GM21786 (cell line): ENCODE data around the gene DVL3.
"Not testable (repeated sequence)": the region's sequence is repeated elsewhere in the genome, so short reads cannot be mapped to it uniquely, and the experiment has no call there.

Source experiments
- ATAC-seq: cut with Tn5 transposase; IDR thresholded peaks from one replicate; pipeline ENCODE4 v1.9.1; 2021; ENCODE audit not compliant: unreplicated experiment

DVL3 gene

DNA sequence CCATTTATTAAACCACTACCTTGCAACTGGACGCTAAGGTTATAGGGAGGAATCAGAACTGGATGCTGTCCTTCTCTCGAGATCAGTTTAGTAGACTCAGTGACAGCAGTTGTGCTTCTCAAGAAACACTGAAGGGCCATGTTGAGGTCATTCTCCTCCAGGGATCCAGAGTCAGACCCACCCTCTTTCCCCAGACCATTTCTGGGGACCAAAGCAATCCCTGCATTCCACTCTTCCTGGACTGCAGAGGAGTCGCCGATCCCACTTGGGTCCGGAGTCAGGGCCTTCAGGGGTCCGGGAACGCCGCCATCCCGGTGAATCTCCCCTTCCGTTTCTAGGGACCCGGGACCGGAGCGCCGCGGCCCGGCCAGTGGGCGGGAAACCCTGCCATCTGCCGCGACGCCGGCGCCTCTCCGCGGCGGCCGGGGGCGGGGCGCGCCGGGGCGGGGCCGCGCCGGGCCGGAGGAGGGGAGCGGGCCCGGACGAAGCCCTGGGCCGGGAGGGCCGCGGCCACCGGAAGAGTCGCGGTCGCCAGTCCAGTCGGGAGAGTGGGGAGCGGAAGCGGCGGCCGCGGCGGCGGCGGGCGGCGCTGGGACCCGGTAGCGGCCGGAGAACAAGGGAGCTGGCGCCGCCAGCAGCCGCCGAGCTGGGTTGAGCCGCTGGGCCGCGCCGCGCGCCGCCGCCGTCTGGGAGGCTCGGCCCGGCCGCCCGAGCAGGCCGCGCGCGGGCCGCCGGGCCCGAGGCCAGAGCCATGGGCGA, at the start of gene DVL3:
Gene DVL3 (plus strand): TSS at position 493 of the 759 bp plus-strand sequence. CDS start 259 bp downstream, at position 752.
- ATAC-seq = peak; percentile 80

DNA sequence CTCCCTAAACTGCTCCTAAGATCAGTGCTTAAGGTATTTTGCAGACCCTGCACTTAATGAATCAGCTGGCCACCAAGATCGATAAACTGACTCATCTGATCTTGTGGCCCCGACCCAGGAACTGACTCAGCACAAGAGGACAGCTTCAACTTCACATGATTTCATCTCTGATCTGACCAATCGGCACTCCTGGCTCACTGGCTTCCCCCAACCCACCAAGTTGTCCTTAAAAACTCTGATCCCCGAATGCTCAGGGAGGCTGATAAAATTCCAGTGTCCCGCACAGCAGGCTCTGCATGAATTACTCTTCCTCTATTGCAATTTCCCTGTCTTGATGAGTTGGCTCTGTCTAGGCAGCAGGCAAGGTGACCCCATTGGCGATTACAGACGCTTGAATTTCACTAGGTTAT, 44.9 kb upstream of the DVL3 start:
- ATAC-seq = no peak

DNA sequence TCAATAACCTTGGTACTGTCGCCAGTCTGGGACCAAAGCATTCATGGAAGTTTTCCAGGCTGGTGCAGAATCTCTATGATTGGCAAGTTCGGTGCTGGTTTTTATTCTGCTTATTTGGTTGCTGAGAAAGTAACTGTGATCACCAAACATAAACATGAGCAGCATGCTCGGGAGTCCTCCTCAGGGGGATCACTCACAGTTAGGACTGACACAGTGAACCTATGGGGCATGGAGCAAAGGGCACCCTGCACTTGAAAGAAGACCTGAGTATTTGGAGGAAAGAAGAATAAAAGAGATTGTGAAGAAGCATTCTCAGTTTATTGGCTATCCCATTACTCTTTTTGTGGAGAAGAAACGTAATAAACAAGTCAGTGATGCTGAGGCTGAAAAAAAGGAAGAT, 39.2 kb upstream of the DVL3 start:
- ATAC-seq = no peak

DNA sequence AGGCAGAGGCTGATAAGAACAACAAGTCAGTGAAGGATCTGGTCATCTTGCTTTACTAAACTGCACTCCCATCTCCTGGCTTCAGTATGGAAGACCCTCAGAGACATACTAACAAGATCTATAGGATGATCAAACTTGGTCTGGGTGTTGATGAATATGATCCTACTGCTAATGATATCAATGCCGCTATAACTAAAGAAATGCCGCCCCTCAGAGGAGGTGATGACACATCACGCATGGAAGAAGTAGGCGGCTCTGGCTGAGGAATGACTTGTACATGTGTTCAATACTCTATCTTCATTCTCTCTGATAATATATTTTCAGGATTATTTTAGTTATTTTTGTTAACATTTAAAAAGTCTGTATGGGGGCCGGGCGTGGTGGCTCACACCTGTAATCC, 37.5 kb upstream of the DVL3 start:
- no peak for ATAC-seq

DNA sequence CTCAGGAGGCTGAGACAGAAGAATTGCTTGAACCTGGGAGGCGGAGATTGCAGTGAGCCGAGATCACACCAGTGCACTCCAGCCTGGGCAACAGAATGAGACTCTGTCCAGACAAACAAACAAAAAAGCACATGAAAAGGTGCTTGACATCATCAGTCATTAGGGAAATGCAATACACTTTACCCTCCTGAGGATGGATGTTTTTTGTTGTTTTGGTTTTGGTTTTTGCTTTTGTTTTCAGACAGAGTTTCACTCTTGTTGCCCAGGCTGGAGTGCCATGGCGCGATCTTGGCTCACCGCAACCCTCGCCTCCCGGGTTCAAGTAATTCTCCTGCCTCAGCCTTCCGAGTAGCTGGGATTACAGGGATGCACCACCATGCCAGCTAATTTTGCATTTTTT, 34.1 kb upstream of the DVL3 start:
- ATAC-seq = not testable (repeated sequence)

DNA sequence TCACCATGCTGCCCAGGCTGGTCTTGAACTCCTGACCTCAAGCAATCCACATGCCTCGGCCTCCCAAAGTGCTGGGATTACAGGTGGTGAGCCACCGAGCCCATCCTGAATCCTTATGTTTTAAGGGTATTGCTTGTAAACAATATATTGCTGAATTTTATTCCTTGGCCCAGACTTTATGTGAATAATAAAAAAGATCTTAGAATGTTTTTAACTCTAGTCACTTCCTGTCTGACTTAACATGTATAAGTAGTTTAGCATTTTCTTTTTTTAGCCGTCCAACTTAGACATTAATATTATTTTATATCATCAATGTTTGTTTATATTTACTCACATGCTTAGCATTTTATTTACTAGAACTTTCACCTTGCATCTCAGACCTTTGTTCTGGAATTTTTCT, 29.2 kb upstream of the DVL3 start:
- ATAC-seq = no peak

DNA sequence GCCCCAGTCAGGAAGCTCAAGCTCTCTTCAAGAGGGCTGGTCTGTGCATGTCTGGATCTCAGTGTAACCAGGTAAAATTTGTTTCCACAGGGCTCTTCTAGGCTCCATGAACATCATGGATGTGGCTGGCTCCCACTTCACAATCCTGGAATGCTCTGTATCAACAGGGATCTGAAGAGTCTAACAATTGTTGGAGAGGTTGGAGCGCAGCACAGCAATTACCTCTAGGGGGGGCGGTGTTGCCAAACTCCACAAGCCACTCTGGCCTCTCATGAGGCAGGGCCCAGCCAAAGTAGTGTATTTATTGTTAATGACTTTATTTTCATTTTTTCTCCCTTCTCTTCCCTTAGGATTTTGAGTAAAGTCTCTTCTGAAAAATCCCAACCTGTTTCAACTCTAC, 26.2 kb upstream of the DVL3 start:
- no peak for ATAC-seq

DNA sequence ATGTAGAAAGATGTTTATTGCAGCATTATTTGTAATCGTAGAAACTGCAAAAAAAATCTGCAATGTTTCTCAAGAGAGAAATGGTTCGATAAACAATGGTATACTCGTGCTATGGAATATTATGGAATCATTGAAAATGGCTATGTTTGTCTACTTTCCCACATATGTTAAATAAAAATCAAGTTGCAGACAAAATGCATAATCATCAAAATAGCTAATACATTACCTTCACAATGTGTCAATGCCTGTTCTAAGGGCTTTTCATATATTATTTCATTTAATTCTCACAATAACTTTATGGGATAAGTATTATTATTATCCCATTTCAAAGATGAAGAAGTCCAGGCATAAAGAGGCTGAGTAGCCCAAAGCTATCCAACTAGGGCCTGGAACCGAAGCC, 22.2 kb upstream of the DVL3 start:
- ATAC-seq = no peak

DNA sequence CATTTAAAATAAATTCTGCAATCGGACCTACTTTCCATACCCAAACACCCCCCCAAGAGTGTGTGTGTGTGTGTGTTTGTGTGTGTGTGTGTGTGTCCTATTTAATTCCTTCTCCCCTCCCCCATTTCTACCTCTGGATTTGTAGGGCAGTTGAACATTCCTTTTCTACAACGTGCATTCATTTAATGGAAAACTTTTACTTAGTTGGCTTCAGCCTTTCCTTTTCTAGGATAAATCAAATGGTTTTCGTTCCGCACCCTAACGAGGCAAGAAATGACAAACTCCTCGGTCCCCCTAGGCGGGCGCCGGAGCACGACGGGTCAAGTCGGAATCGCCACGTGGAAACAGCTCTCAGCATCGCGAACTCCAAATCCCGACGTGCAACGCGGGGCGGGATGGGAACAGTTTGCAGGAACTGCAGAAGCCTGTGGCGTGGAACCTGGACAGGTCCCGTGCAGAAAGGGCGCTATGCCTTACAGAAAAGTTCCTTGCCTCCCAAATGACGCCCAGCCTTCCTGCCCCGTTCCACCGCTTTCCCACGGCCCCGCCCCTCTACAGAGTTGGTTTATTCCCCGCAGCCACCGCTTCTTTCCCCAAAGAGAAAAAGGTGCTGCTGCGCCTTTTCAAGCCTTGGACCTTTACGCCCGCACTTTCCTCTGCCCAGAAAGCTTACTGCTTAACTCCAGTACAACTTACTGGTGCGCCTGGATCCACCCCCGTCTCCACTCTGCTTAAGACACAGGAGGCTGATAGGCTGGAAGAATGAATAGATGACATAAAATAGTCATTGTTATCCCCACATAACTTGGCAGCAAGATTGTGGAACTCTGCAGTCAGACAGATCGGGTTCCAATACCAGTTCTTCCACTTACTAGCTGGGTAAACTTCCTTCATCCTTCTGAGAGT, 21.1 kb upstream of the DVL3 start:
- peak; percentile 32 for ATAC-seq

DNA sequence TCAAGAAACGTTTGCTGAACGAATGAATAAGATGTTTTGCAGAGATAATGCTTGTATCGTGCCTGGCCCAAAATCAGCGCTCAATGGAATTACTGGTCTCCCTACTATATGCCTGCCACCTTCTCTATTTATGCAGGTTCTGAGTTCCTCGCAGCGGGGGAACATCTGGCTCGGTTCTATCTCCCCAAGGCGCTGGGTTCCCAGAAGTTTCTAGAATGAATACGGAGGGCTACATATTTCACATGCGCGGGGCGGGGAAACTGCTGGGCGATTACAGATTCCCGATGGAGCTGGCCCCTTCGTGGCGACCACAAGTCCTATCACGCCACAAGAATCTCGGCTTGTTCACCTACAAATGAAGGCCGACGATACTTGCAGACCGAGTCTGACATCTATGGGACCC, 20.4 kb upstream of the DVL3 start:
- ATAC-seq = peak; percentile 15

DNA sequence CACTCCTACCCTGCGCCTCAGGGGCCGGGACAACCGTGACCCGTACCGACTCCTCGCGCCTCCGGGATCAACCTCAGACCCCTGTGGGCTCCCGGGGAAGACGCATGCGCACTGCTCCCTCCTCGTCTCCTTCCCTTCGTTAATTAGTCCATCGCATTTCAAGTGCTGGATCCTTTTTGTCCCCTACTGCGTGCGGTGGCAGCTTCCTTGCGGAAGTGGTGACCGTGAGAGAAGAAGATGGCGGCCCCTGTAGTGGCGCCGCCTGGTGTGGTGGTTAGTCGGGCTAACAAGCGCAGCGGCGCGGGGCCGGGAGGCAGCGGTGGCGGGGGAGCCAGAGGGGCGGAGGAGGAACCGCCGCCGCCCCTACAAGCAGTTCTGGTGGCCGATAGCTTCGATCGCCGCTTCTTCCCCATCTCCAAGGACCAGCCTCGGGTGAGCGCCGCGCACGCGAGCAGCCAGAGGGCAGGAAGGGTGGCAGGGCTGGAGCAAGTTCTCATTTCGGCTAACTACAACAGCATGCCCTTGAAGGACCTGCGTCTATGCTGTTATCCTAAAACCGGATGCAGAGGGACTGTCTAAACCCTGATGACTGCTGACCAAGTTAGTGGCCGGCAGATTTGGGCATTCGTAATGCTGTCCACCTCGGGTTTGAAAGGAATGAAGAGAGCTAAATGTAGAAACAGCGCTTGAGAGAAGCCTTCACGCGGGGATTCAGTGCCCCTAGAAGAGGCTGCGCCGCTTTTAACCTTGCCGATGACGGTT, 19.8 kb upstream of the DVL3 start, which contains the start of gene EIF2B5:
Gene EIF2B5 (plus strand): TSS at position 210 of the 762 bp plus-strand sequence. CDS start 28 bp downstream, at position 238.
- peak; percentile 90 for ATAC-seq

DNA sequence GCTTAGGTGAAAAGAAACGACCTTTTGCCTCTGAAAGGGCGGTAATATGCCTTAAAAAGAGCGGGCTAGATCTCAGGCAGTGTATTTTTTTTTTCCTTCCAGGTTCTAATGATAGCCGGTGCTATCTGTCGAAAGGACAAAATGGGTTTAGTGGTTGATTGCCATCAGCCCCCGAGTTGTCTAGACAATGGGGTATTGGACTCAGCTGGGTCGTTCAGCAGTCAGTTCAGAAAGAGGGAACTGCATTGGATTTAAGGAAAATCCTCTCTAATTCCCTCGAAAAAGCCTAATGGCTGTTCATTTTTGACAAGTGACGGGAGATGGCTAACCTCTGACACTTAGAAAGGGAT, 19.3 kb upstream of the DVL3 start:
- ATAC-seq = no peak

DNA sequence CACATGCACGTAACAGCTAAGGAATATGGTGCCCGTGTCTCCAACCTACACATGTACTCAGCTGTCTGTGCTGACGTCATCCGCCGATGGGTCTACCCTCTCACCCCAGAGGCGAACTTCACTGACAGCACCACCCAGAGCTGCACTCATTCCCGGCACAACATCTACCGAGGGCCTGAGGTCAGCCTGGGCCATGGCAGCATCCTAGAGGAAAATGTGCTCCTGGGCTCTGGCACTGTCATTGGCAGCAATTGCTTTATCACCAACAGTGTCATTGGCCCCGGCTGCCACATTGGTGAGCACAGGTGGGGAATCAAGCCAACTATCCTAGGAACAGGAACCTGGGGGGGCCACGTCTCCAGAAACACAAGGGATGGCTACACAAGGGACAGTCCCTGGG, 14.7 kb upstream of the DVL3 start:
- ATAC-seq = no peak

DNA sequence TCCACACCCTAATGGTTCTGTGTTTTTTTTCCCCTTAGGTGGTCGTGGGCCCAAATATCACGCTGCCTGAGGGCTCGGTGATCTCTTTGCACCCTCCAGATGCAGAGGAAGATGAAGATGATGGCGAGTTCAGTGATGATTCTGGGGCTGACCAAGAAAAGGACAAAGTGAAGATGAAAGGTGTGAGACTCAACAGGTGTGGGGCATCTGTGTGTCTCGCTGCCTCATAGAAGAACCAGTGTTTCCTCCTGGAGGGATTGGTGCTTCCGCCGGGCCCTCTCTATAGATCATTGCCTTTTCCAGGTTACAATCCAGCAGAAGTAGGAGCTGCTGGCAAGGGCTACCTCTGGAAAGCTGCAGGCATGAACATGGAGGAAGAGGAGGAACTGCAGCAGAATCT, 13.0 kb upstream of the DVL3 start:
- ATAC-seq = no peak

DNA sequence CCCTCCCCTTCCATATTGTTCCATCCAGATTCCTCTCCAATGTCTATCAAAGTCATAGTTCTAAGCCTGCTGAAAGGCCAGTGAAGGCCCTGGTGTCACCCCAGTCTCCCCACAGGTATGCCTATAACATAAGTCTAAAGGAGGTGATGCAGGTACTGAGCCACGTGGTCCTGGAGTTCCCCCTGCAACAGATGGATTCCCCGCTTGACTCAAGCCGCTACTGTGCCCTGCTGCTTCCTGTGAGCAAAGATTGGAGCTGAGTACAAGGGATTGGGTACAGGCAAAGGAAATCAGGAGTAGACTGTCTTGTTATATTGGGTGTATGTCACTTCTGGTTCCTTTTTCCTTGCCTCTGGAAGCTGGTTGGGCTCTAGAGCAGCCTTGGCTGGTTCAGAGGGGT, 11.8 kb upstream of the DVL3 start:
- no peak for ATAC-seq

DNA sequence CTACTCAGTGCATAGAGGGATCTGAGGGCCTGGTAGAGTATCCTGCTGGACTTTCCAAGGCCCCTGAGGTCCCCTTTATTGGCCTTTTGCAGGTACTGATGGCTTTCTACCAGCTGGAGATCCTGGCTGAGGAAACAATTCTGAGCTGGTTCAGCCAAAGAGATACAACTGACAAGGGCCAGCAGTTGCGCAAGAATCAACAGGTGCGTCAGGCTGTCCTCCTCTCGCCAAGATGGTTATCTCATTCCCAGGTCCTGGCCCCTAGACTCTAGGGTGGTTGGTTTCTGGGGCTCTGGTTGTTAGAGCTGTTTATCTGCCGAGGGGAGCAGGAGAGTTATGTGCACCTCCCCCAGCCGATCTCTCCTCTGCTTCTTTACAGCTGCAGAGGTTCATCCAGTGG, 10.7 kb upstream of the DVL3 start:
- ATAC-seq = no peak

DNA sequence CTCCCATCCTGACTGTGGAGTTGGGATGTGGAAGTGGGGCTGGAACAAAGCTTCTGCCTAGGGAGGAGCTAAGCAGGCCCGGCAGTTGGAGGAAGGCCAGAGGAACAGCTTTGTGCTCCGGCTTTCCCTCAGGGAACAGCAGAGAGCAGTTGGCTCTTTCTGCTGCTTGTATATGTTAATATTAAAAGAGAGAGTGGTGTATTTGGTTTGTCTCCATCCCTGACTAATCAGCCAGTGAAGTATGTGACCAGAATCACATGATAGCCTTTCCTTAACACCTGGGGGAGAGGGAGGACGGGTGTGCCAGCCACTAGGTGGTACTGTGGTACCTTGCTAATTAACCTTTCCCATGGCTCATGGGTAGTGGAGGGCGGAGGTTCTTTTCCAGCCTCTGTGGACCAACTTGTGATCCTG, 10.1 kb upstream of the DVL3 start:
- ATAC-seq = peak; percentile 52

DNA sequence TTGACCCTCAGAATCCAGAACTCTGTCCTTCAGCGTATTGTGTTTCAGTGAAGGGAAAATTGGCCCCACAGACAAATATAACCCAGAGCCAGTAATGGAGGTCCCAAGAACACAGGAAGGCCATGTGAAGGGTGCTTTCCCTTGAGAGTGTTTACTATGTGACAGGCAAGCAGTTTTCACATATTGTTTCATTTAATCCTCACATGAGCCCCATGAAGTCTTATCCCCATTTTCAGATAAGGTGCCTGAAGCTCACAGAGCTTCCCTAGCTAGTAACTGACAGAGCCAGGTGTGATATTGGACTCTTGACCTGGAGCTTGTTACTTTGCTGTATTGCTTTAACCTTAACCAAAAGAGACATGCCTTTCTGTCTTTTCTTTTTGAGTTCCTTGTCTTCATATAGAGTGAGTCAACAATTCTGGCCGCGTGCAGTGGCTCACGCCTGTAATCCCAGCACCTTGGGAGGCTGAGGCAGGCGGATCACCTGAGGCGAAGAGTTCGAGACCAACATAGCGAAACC, 9.4 kb upstream of the DVL3 start:
- ATAC-seq = no peak

DNA sequence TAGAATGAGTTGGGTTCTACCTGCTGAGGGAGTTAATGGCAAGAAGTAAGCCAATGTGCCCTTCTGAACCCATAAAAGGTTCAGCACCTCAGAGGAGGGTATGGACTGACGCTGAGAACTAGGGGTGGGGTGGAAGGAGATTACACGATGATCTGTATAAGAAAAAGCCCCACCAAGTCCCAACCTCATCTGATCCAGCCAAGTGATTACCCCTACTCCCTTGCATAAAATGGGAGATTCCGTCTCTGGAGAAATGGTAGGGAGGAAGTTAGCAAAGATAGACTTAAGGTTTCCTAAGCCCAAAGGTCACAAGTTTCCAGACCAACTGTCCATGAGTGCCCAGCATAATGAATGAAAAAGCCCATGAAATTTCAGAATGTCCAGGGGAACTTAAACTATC, 7.1 kb upstream of the DVL3 start:
- ATAC-seq = no peak

DNA sequence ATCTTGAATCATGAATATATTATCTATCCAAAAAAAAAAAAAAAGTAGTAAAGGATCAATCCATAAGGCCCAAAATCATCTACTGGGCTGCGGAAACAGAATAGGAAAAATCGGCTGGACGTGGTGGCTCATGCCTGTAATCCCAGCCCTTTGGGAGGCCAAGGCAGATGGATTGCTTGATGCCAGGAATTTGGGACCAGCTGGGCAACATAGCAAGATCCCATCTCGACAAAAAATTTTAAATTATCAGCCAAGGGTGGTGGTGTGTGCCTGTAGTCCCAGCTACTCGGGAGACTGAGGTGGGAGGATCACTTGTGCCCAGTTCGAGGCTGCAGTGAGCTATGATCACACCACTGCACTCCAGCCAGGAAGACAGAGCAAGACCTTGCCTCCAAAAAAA, 6.1 kb upstream of the DVL3 start:
- ATAC-seq = no peak

DNA sequence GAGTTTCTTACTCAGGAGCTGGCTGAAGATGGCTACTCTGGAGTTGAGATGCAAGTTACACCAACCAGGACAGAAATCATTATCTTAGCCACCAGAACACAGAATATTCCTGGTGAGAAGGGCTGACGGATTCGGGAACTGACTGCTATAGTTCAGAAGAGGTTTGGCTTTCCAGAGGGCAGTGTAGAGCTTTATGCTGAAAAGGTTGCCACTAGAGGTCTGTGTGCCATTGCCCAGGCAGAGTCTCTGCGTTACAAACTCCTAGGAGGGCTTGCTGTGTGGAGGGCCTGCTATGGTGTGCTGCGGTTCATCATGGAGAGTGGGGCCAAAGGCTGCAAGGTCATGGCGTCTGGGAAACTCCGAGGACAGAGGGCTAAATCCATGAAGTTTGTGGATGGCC, 5.4 kb upstream of the DVL3 start:
- not testable (repeated sequence) for ATAC-seq
